HG03571 (cell line): Measurements from ENCODE around the gene PALM.

ENCODE experiments used
- ATAC-seq: cut with Tn5 transposase; IDR thresholded peaks from one replicate; pipeline ENCODE4 v1.9.1; 2021; ENCODE audit not compliant: unreplicated experiment

The PALM gene

DNA sequence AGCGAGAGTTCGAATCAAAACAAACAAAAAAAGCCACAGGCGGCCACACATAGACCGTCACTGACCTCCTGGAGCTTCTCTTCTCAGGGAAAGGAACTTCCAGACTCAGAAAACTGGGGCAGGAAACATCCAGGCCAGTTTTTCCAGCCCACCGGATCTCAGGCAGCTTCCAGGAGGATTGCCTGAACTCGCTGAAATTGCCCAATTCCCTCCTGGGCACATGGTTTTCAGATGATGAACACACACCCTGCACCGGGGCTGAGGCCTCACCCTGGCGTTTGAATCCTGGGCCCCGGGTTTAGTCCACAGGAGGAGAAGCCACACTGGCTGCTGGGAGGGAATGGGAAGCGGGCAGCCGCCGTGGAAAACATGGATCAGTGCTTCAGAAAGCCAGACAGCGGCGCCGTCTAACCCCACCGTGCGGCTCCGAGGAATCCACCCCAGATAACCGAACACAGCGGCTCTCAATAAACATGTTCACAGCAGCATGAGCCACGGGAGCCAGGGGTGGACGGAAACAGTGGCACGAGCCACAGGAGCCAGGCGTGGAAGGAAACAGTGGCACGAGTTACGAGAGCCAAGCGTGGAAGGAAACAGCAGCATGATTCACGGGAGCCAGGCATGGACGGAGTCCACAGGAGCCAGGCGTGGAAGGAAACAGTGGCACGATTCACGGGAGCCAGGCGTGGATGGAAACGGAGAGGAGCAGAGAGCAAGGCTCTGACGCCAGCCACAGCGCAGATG, 70.3 kb downstream of the PALM start:
- no peak for ATAC-seq

- no peak for ATAC-seq
Measured at GRCh38 chr19:780935-781334, 72.2 kb downstream of the PALM start.

GRCh38 chr19:781800-782184, 73.1 kb downstream of the PALM start:
- no peak for ATAC-seq

- ATAC-seq, result no peak
Measured at GRCh38 chr19:782185-782877, 73.6 kb downstream of the PALM start.

GRCh38 chr19:782878-783668, 74.3 kb downstream of the PALM start:
- no peak for ATAC-seq

- no peak for ATAC-seq
Measured at GRCh38 chr19:784541-784940, 75.8 kb downstream of the PALM start.

DNA sequence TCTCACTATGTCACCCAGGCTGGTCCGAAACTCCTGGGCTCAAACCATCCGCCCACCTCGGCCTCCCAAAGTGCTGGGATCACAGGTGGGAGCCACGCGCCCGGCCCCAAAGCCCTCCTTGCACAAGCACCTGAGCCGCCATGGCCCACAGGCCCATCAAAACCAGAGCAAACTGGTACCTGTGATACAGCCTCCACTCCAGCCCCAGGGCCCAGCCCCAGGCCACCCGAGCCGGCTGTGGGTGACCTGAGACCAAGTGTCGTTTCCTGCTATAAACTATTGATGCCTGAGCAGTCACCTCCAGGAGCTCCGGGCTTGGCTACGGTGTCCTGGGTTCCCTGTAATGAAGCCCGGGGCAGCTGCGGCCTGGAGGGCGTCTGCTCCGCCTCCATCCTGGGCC, 78.8 kb downstream of the PALM start:
- no peak for ATAC-seq

DNA sequence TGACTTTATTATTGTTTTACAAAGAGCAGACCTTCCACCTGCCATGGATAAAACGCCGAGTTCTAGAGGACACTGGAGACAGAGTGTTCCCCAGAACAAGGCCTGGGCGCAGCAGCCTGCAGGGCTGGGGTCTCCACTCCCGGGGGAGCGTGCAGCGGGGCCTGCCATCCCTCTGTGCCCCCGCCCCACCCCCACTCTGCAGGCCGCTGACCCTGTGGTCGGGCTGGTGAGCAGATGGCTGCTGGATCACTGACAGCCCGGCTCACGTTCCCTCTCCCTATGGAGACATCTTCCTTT, 79.9 kb downstream of the PALM start:
- ATAC-seq, result no peak

DNA sequence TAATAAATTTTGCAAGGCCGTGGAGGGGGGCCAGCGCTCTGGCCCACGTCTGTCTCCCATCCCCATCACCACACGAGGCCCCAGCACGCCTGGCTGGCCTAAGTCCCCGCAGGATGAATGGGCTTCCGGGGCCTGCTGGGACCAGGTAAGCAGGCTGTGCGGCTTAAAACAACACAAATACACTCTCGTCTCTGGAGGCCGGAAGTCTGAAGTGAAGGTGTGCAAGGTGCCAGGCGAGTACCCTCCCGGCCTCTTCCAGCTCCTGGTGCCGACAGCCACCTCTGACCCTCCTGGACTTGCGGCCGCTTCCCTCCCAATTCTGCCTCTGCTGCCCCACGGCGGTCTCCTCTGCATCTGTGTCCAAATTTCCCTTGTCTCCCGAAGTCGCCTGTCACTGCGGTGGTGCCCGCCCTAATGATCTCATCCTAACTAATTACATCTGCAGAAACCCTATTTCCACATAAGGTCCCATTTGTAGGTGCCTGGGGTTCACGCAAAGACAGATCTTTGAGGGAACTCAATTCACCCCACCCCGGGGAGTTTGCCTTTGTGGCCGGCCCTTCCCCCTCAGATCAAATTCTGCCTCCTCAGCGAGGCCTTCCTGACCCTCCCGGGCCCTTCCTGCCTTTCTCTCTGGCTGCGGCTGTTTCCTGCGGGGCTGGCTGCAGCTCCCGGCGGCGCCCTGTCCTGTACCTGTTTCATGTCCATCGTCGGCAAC, 80.4 kb downstream of the PALM start:
- ATAC-seq, result no peak

DNA sequence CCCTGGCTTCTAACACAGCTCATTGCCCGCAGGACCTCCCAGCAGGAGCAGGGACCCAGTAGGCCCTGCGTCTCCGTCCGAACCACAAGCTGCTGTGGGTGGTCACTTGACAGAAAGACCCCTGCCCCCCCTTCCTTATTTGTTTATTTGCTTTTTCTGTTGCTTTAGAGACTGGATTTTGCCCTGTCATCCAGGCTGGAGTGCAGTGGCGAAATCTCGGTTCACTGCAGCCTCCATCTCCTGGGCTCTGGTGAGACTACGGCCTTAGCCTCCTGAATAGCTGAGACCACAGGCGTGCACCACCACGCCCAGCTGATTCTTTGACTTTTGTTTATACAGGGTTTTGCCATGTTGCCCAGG, 80.9 kb downstream of the PALM start:
- ATAC-seq, result no peak

DNA sequence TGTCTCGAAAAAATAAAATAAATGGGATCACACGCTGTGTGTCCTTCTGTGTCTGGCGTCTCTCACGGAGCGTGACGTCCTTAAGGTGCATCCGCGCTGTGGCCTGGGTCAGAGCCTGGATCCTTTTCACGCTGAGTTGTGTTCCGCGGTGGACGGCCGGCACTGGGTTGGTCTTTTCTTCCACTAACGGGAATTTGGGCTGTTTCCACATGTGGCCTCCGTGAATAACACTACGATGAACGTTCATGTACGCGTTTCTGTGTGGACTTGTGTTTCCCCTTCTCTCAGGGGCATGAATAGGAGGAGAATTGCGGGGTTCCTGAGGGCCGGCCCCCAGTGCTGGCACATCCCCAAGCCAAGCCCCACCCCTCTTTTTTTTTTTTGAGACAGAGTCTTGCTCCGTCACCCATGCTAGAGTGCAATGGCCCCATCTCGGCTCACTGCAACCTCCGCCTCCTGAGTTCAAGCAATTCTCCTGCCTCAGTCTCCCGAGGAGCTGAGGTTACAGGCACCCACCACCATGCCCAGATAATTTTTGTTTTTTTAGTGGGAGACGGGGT, 82.4 kb downstream of the PALM start:
- ATAC-seq, result no peak

GRCh38 chr19:791567-792305, 83.0 kb downstream of the PALM start:
- ATAC-seq, result no peak

GRCh38 chr19:792306-792885, 83.7 kb downstream of the PALM start:
- no peak for ATAC-seq

DNA sequence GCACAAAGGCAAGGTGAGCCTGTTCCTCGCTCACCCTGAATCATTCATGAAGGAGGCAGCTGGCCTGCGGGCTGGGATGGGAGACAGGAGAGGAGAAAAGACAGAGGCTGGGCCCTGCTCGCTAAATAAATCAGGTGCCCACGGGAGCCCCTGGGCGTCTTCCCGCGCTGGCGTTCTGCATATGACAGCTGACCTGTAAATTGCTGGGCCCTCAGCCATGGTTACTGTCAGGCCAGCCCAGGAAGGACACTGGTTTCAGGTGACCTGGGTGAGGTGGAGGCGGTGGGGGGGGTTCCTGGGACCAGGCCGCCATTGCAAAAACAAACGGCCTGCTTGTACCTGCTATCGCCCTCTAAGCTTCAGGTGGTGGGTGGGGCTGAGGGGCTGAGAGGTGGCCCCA, 85.1 kb downstream of the PALM start:
- ATAC-seq, result no peak

DNA sequence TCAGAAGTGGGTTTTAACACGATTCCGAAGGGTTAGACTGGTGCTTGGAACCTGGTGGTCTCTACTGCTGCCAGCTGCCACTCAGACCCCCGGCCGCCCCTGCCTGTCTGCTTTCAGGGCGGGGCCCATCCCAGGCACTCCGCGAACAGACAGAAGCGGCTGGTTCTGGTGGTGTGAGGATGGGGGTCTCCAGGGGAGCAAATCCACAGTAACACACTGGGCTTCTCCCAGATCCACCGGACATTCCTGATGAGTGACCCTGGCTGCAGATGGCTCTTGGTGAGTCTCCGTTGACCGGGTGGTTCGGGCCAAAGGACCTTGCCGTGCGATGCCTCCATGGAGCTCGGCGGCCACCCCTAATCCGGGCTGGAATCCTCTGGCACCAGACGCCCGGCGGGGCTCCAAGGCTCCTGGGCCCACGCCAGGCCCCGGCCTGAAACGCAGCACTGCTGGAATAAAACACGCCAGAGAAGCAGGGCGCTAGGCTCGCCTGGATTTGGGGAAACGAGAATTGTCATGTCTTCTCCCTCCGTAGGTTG, 86.4 kb downstream of the PALM start:
- ATAC-seq, result no peak

DNA sequence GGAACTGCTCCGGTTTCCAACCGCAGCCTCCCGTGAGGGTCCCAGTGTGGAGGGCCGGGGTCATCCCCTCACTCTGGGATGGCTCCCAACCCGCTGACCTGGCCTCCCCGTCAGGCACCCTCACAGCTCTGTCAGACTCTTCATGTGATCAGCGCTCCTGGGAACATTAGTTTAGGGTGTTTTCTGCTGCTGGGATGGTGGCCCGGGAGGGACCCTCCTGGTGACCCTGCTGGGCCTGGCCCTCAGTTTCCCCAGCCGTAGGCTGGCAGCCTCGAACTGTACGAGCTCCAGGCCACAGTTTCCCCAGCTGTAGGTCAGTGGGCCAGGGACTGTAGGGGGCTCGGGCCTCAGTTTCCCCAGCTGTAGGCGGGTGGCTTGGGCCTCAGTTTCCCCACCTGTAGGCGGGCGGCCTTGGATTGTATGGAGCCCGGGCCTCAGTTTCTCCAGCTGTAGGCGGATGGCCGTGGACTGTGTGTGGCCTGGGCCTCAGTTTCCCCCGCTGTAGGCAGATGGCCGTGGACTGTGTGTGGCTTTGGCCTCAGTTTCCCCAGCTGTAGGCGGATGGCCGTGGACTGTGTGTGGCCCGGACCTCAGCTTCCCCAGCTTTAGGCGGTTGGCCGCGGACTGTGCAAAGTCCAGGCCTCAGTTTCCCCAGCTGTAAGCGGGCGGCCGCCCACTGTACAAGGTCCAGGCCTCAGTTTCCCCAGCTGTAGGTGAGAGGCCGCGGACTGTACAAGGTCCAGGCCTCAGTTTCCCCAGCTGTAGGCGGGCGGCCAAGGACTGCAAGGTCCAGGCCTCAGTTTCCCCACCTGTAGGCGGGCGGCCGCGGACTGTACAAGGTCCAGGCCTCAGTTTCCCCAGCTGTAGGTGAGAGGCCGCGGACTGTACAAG, 87.2 kb downstream of the PALM start:
- ATAC-seq, result no peak

DNA sequence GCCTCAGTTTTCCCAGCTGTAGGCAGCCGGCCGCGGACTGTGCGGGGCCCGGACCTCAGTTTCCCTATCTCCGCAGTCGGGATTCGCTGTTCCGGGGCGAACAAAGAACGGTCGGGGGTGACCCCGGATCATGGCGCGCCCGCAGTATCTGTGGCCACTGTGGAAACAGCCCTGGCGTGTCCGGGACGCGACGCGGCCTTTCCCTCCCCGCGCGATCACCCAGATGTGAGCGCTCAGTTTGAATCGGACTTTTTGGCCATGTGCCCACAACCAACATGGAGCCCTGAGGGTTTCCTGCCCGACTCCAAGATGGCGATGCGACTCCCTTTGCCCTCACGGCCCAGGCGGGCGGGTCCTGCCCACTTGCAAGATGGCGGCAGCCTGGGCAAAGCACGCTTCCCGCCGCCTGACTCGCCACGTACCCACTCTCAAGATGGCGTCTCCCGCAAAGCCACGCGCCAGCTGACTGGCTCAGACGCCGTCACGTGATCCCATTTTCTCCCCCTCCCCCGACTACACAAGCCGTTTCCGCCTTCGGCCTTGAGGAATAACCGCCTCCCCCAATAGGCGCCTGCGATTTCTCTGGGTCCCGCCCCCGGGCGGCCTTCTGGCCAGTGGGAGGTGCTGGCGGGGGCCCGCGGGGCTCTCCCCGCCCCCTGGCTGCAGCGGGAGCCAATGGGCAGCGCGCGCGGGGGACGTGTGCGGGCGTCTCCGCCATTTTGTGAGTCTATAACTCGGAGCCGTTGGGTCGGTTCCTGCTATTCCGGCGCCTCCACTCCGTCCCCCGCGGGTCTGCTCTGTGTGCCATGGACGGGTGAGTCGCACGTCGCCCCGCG, 88.2 kb downstream of the PALM start, which contains the start of gene PTBP1:
Gene PTBP1 (plus strand): TSS at position 761 of the 836 bp plus-strand sequence. CDS start 46 bp downstream, at position 807.
- peak; percentile 68 for ATAC-seq
